SH-SY5Y (cell line): Measurements from ENCODE around the gene PARP11.

ENCODE experiments used
- GATA2 ChIP-seq: IDR thresholded peaks from 2 replicates; pipeline ENCODE4 v1.6.1; 2011; ENCODE audit warnings: mild to moderate bottlenecking, low read depth, low read length
- GATA3 ChIP-seq: IDR thresholded peaks from 2 replicates; pipeline ENCODE4 v1.6.1; 2011; ENCODE audit warnings: low read depth, mild to moderate bottlenecking, low read length, moderate library complexity

GRCh38 chr12:3863756-3864155, 9.4 kb downstream of the PARP11 start:
- TF ChIP-seq GATA3 (no peak), GATA2 (no peak)
